Gastrocnemius medialis (tissue), 4 donors: ENCODE results near the gene THSD8.

ENCODE experiments used
- CTCF ChIP-seq, 5 experiments: fragments of 450-650 bp in 3 of 5; fragments of 200-600 bp in 2 of 5; sonication (generic) in 2 of 5; IDR thresholded peaks in 4 of 5; conservative IDR thresholded peaks in 1 of 5; 1 replicate in 4 of 5; 2 replicates in 1 of 5; pipeline ENCODE4 v1.5.1; 2016 to 2019; ENCODE audit warnings: antibody characterized with exemption in 5 of 5, mild to moderate bottlenecking in 3 of 5, moderate library complexity in 3 of 5
- POLR2A ChIP-seq, 2 donors: fragments of 450-650 bp; IDR thresholded peaks; one replicate each; pipeline ENCODE4 v1.6.1; 2017; ENCODE audit warnings: antibody characterized with exemption in 2 of 2, mild to moderate bottlenecking in 2 of 2, moderate library complexity in 2 of 2

GRCh38 chr19:12778017-12778904 is 23.6 kb upstream of the THSD8 start:
- TF ChIP-seq CTCF (IDR thresholded peaks at IDR 0.05 in 4 of 5, conservative IDR thresholded peaks at IDR 0.05 in 1 of 5) (no peak), POLR2A (IDR thresholded peaks at IDR 0.05) (peak; percentile 31 to 43)
